ENCODE measurements around the gene TTC3.

DNA sequence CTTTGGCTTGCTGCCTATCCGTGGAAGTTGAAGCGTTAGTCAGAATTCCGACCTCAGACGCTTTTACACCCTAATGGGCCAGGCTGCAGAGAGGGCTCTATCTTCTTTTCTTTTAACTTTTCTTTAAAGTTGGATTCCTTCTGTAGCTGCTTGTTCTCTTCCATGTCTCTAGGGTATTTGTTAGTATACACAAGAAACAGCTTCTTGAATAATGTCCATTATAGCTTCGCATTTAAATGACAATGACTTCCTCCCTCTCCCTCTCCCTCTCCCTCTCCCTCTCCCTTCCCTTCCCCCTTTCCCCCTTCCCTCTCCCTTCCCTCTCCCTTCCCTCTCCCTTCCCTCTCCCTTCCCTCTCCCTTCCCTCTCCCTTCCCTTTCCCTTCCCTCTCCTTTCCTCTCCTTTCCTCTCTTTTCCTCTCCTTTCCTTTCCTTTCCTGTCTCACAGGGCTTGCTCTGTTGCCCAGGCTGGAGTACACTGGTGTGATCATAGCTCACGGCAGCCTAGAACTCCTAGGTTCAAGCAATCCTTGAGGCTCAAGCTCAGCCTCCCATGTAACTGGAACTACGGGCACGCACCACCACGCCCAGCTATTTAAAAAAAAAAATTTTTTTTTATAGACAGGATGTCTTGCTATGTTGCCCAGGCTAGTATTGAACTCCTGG lies 33.5 kb upstream of the TTC3 start:
- TF ChIP-seq NFYB (CRISPR knock-in tag; conservative IDR thresholded peaks at IDR 0.05; ENCODE audit: low read depth) (no peak), ZNF121 (CRISPR knock-in tag; IDR thresholded peaks at IDR 0.05) (no peak), CREB1 (CRISPR knock-in tag; IDR thresholded peaks at IDR 0.05) (no peak), TEAD4 (CRISPR knock-in tag; IDR thresholded peaks at IDR 0.05) (no peak)
- TF ChIP-seq, protein P1, sequence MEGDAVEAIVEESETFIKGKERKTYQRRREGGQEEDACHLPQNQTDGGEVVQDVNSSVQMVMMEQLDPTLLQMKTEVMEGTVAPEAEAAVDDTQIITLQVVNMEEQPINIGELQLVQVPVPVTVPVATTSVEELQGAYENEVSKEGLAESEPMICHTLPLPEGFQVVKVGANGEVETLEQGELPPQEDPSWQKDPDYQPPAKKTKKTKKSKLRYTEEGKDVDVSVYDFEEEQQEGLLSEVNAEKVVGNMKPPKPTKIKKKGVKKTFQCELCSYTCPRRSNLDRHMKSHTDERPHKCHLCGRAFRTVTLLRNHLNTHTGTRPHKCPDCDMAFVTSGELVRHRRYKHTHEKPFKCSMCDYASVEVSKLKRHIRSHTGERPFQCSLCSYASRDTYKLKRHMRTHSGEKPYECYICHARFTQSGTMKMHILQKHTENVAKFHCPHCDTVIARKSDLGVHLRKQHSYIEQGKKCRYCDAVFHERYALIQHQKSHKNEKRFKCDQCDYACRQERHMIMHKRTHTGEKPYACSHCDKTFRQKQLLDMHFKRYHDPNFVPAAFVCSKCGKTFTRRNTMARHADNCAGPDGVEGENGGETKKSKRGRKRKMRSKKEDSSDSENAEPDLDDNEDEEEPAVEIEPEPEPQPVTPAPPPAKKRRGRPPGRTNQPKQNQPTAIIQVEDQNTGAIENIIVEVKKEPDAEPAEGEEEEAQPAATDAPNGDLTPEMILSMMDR (IDR thresholded peaks at IDR 0.05) = no peak
- TF ChIP-seq, protein P2, sequence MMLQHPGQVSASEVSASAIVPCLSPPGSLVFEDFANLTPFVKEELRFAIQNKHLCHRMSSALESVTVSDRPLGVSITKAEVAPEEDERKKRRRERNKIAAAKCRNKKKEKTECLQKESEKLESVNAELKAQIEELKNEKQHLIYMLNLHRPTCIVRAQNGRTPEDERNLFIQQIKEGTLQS (CRISPR knock-in tag; conservative IDR thresholded peaks at IDR 0.05) = no peak

Measured in WTC11 (cell line).